Renal cortical epithelial cell (primary cell): Measurements from ENCODE around the gene FUZ. TPM values are rescaled to one million over a fixed set of nuclear protein-coding genes. Genes with fewer than 3 reads are reported as not detected.
A peak's percentile ranks its signal among the peaks of the same experiment; 100 is the strongest.
"Not testable (repeated sequence)": the region's sequence is repeated elsewhere in the genome, so short reads cannot be mapped to it uniquely, and the experiment has no call there.

Experiments
- DNase-seq: peaks from one replicate; pipeline ENCODE4 v3.0.0-alpha.2; 2011; ENCODE audit warnings: low read depth
- total RNA-seq: library from RNA; depleted of rRNA; stranded (reverse); fragments of >200 nt; gene quantifications from 2 replicates; pipeline ENCODE4 v1.2.3, GENCODE V29; 2014

The FUZ gene
- total RNA-seq, 1 donor from 2014 or later, result 24.2 TPM

- no peak for DNase-seq
Observed at GRCh38 chr19:49831592-49831991, 18.5 kb upstream of the FUZ start.

GRCh38 chr19:49830766-49831165 is 17.7 kb upstream of the FUZ start:
- DNase-seq, result no peak

- no peak for DNase-seq
Observed at GRCh38 chr19:49829721-49830120, 16.6 kb upstream of the FUZ start.

GRCh38 chr19:49829200-49829599 is 16.1 kb upstream of the FUZ start:
- no peak for DNase-seq

- no peak for DNase-seq
Observed at GRCh38 chr19:49827034-49827433, 13.9 kb upstream of the FUZ start.

GRCh38 chr19:49824662-49825061 is 11.6 kb upstream of the FUZ start:
- no peak for DNase-seq

- DNase-seq, result no peak
Observed at GRCh38 chr19:49823472-49823871, 10.4 kb upstream of the FUZ start.

- no peak for DNase-seq
Observed at GRCh38 chr19:49820125-49820524, 7.0 kb upstream of the FUZ start.

- not testable (repeated sequence) for DNase-seq
Observed at GRCh38 chr19:49819452-49820115, 6.5 kb upstream of the FUZ start.

GRCh38 chr19:49818649-49819370 is 5.7 kb upstream of the FUZ start:
- no peak for DNase-seq

GRCh38 chr19:49817964-49818648 is 5.0 kb upstream of the FUZ start, which contains the start of gene MED25:
MED25 (plus strand) TSS chr19:49818289; CDS start chr19:49818342, 53 bp downstream.
- peak; percentile 71 for DNase-seq

- DNase-seq, result no peak
Observed at GRCh38 chr19:49816590-49816989, 3.5 kb upstream of the FUZ start.

- DNase-seq, result no peak
Observed at GRCh38 chr19:49814010-49814409, 918 bp upstream of the FUZ start.

- DNase-seq, result no peak
Observed at GRCh38 chr19:49812452-49812996, 568 bp downstream of the FUZ start.

- DNase-seq, result no peak
Observed at GRCh38 chr19:49811328-49811727, 1.8 kb downstream of the FUZ start.

- no peak for DNase-seq
Observed at GRCh38 chr19:49809941-49810389, 3.1 kb downstream of the FUZ start.

- DNase-seq, result peak; percentile 39
Observed at GRCh38 chr19:49809160-49809940, 3.7 kb downstream of the FUZ start.

- DNase-seq, result peak; percentile 60
Observed at GRCh38 chr19:49808711-49809159, 4.4 kb downstream of the FUZ start.

GRCh38 chr19:49807904-49808675 is 5.0 kb downstream of the FUZ start:
- DNase-seq, result no peak

GRCh38 chr19:49807058-49807903 is 5.8 kb downstream of the FUZ start:
- no peak for DNase-seq
